Hematopoietic multipotent progenitor cell treated with erythropoietin and hydrocortisone succinate and interleukin-3 and kit ligand, for 17 days (in vitro differentiated cells): Measurements from ENCODE around the gene SMURF1.

ENCODE experiments used
- DNase-seq: peaks from one replicate; pipeline ENCODE4 v3.0.0-alpha.2; 2015; ENCODE audit warnings: low spot score

Gene SMURF1

GRCh38 chr7:99004216-99004615, 139.7 kb downstream of the SMURF1 start:
- DNase-seq: no peak

DNA sequence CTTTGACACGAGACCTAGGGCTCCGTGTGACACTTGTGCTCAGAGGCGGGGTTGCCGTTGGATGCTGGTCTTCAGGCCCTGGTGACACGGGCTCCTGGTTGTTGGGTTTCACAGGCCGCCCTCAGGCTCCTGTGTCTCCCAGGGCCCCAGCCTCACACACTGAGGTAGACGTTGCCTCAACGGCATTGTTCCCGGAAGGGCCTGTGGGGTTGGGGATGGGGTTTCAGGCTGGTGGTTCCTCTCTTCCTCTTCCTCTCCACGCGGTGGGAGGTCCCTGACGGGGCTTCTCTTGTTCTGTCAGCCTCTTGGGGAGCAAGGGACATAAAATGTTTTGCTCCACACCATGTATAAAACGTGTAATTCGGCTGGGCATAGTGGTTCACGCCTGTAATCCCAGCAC, 140.5 kb downstream of the SMURF1 start:
- DNase-seq: no peak

- no peak for DNase-seq
Observed at GRCh38 chr7:99002827-99003212, 141.1 kb downstream of the SMURF1 start.

DNA sequence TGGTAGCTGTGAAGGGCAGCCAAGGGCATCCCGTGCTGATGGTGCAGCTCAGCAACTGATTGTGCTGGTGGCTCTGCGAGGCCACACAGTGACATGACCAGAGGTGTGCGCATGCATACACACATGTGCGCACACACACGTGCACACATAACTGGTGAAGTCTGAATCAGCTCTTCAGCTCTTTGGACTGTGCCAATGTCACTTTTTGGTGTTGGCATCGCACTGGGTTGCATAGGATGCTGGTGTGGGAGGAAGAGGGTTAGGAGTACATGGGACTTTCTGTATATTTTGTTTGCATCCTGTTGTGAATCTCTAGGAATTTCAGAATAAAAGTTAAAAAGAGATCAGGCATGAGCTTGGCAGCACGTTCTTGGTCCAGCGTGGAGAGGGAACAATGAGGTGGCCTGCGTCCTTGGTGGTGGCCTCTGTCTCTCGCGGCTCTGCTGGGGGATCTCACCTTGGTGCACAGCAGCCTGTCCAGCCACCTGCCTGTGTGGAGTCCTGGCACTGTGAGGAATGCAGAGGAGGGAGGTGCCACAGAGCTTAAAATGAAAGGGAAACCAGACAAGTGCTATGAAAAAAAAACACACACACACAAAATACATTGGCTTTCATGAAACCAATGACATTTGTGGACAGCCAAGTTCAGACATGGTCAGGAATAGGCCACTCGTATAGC, 141.6 kb downstream of the SMURF1 start:
- no peak for DNase-seq

GRCh38 chr7:99001482-99002147, 142.3 kb downstream of the SMURF1 start:
- no peak for DNase-seq

- DNase-seq: no peak
Observed at GRCh38 chr7:99000904-99001465, 142.9 kb downstream of the SMURF1 start.

- no peak for DNase-seq
Observed at GRCh38 chr7:99000196-99000903, 143.6 kb downstream of the SMURF1 start.

GRCh38 chr7:98998821-98999725, 144.8 kb downstream of the SMURF1 start:
- no peak for DNase-seq

- no peak for DNase-seq
Observed at GRCh38 chr7:98997846-98998245, 146.1 kb downstream of the SMURF1 start.

- DNase-seq: no peak
Observed at GRCh38 chr7:98996150-98996552, 147.8 kb downstream of the SMURF1 start.

DNA sequence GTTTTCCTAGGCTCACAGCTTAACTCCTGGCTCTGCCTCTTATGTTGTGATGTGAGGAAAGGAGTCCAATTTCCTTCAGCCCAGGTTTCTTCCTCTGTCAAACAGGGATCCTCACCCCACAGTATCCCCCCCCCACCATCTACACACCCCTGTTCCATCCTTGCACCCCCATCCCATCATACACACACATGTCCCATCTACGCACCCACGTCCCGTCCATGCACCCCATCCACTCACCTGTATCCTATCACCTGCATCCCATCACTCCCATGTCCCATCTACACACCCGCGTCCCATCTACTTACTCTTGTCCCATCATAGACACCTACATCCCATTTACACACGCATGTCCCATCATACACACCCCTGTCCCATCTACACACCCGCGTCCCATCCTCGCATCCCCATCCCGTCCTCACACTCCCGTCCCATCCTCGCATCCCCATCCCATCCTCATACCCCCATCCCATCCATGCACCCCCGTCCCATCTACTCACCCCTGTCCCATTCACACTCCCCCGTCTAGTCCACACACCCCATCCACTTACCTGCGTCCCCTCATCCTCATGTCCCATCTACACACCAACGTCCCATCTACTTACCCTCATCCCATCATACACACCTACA, 148.3 kb downstream of the SMURF1 start:
- no peak for DNase-seq

DNA sequence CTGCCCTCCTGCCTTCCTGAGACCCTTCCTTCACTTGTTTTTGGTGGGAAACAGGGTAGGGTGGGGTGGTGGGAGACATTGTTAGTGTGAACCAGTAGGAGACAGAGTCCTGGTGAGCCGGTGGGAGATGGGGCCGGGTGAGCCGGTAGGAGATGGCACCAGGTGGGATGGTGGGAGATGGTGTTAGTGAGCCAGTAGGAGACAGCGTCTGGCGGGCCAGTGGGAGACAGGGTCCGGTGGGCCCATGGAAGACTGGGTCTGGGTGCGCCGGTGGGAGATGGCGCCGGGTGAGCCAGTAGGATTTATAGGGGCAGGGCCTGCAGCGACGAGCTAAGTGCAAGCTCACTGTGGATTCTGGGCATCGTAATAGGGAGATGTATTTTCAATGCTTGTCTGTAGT, 148.8 kb downstream of the SMURF1 start:
- DNase-seq: no peak

DNA sequence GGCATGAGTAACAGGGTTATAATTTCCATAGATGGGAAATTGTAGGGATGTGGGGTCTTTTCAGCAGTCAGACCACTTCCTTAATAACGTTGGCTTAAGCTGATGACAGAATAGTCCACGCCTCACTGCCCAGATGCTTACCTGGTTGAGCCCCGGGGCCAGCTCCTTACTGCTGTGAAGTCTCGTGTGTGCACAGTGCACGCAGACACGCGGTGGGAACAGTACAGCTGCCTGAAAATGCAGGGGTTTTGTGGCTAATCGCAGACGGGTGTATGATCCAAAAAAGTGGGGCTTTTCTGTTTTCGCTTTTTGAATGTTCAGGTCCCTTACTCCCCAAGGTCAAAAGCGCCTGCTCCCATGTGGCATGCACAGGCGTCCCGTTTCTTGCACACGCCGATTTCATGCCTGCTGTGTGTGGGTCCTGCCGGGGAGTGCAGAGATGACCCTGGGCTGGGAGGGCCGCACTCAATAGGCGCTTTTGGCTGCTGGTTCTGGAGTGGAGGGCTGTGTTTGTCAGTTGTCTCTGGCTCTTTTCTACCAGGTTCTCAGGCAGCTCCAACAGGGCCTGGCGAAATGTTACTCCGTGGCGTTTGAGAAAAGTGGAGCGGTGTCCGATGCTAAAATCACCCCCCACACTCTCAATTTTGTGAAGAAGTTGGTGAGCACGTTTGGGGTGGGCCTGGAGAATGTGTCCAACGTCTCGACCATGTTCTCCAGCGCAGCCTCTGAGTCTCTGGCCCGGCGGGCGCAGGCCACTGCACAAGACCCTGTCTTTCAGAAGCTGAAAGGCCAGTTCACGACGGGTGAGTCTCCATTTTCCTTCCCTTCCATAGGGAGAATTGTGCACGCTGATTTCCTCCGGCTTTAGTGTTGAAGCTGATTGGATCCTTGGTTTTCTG, 149.6 kb downstream of the SMURF1 start:
- DNase-seq: no peak

DNA sequence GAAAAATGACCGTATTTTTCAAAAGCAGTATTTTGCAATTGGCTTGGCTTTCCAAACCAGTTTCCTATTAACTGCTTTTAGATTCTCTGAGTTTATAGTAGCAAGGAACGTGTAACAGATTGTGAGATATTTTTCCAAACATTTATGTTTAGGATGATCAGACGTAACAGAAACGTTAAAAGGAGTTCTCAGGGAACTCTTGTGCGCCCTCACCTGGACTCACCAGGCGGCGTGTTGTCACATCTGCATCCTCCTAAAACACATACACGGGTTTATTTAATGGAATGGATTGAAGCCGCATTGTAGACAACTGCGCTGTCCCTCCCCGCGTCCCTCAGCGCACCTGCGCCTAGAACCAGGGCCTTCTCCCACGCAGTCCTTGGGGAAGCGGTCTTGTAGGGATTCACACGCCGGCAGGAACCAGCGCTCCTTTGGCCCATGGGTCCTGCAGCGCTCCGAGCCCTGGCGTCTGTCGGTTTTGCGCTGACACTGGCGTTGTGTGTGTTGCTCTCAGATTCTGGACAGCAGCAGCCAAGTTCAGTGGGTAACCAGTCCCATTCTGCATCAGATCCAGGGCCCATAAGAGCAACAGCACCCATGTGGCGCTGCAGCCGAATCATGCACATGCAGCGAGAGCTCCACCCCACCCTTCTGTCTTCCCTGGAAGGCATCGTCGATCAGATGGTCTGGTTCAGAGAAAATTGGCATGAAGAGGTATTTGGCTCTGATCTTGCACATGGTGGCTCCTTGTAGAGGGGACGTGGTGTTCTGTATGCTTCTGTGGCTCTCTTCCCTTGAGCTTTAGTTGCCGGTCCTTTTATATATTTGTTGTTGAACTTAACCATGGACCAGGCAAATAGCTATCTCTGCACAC, 150.6 kb downstream of the SMURF1 start:
- DNase-seq: no peak

DNA sequence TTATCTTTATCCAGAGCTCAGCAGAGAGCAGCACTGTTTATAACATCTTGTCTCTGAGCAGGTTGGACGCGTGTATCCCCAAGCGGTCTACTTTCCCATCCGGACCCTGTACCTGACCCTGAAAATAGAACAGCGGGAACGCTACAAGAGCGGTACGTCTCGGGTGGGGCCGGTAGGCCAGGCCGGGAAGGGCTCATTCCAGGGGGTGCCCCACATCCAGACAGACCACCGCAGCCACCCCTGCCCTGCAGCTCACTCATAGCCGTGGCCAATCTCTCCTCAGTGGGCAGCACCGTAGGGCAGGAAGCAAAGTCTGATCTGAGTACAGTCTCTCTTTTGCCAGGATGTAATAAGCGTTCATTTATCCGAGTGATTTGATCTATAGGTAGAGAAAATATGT, 151.8 kb downstream of the SMURF1 start:
- no peak for DNase-seq

GRCh38 chr7:98991141-98991540, 152.8 kb downstream of the SMURF1 start:
- DNase-seq: no peak

- no peak for DNase-seq
Observed at GRCh38 chr7:98990356-98990755, 153.6 kb downstream of the SMURF1 start.

GRCh38 chr7:98988641-98989040, 155.3 kb downstream of the SMURF1 start:
- no peak for DNase-seq

- DNase-seq: no peak
Observed at GRCh38 chr7:98985945-98986344, 158.0 kb downstream of the SMURF1 start.
